Mesothelial cell of epicardium (in vitro differentiated cells): ENCODE data around the gene PDE4DIP. TPM values are rescaled to one million over a fixed set of nuclear protein-coding genes. Genes with fewer than 3 reads are reported as not detected.
A peak's percentile ranks its signal among the peaks of the same experiment; 100 is the strongest.
"Not testable (repeated sequence)": the region's sequence is repeated elsewhere in the genome, so short reads cannot be mapped to it uniquely, and the experiment has no call there.

Experiments
- DNase-seq, 2 experiments: peaks; one replicate each; pipeline ENCODE4 v3.0.0; 2021; ENCODE audit warnings: low spot score in 2 of 2; ENCODE audit not compliant: unreplicated experiment in 2 of 2
- H3K27ac Mint-ChIP-seq: 2 replicates; pipeline ENCODE4 v1.8.0; 2021; ENCODE audit warnings: mixed read lengths
- H3K27me3 Mint-ChIP-seq: 2 replicates; pipeline ENCODE4 v1.8.0; 2021; ENCODE audit warnings: low read depth, mixed read lengths
- H3K36me3 Mint-ChIP-seq: 2 replicates; pipeline ENCODE4 v1.8.0; 2021; ENCODE audit warnings: mixed read lengths
- H3K4me1 Mint-ChIP-seq: 2 replicates; pipeline ENCODE4 v1.8.0; 2021; ENCODE audit warnings: mixed read lengths
- H3K4me3 Mint-ChIP-seq: 2 replicates; pipeline ENCODE4 v1.8.0; 2021; ENCODE audit warnings: mild to moderate bottlenecking, moderate library complexity, mixed read lengths
- H3K9me3 Mint-ChIP-seq: 2 replicates; pipeline ENCODE4 v1.8.0; 2021; ENCODE audit warnings: mixed read lengths
- total RNA-seq: library from RNA; stranded (reverse); gene quantifications from 3 replicates; pipeline ENCODE4 v1.2.1, GENCODE V29; 2021

Gene PDE4DIP
- total RNA-seq, 1 donor from 2014 or later, result 46.4 TPM

DNA sequence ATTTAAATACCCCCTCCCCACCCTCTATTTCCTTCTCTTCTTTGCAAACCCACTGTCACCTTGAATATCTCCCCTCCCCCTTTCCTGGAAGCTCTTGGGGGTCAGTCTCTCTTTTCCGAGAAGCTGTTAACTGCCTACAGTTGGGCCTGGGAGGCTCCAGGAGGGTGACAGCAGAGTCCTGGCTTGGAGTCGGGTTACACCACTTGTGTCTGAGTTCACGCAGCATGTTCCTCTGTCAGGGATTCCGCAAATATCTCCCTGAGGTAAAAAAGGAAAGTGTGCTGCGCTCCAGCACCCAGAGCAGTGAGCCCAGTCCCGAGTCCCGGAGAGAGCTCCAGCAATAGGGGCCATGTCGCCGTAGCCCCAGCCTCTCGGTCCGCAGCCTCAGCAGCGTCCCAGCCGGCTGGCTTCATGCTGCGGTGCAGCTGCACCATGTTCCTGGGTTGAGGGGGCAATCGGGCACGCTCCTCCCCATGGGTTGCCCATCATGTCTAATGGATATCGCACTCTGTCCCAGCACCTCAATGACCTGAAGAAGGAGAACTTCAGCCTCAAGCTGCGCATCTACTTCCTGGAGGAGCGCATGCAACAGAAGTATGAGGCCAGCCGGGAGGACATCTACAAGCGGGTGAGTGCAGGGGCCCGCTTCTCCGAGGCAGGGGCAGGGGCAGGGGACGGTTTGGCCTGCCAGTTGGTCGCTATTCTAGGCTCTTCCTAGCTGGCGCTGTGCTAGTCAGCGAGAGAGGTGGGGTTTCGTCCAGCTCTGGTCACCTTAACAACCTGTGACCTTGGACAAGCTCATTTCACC, 45.2 kb downstream of the PDE4DIP start:
- not testable (repeated sequence) for H3K4me1 Mint-ChIP-seq, H3K27me3 Mint-ChIP-seq, H3K4me3 Mint-ChIP-seq, H3K36me3 Mint-ChIP-seq, H3K27ac Mint-ChIP-seq, H3K9me3 Mint-ChIP-seq, DNase-seq

DNA sequence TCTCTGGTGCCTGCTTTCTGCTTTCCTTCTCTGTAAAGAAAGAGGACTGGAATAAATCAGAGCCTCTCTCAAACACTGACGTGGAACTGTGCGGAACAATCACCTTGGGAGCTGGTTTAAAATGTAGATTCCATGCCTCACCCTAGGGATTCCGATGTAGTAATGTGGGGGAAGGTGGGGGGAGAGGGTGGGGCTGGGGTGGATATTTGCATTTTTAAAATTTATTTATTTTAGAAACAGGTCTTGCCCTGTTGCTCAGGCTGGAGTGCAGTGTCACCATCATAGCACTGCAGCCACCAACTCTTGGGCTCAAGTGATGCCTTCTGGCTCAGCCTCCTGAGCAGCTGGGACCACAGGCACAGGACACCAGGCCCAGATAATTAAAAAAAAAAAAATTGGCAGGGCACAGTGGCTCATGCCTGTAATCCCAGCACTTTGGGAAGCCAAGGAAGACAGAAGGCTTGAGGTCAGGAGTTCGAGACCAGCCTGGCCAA, 45.9 kb downstream of the PDE4DIP start:
- not testable (repeated sequence) for H3K4me3 Mint-ChIP-seq, H3K27me3 Mint-ChIP-seq, H3K4me1 Mint-ChIP-seq, H3K36me3 Mint-ChIP-seq, H3K27ac Mint-ChIP-seq, DNase-seq, H3K9me3 Mint-ChIP-seq

DNA sequence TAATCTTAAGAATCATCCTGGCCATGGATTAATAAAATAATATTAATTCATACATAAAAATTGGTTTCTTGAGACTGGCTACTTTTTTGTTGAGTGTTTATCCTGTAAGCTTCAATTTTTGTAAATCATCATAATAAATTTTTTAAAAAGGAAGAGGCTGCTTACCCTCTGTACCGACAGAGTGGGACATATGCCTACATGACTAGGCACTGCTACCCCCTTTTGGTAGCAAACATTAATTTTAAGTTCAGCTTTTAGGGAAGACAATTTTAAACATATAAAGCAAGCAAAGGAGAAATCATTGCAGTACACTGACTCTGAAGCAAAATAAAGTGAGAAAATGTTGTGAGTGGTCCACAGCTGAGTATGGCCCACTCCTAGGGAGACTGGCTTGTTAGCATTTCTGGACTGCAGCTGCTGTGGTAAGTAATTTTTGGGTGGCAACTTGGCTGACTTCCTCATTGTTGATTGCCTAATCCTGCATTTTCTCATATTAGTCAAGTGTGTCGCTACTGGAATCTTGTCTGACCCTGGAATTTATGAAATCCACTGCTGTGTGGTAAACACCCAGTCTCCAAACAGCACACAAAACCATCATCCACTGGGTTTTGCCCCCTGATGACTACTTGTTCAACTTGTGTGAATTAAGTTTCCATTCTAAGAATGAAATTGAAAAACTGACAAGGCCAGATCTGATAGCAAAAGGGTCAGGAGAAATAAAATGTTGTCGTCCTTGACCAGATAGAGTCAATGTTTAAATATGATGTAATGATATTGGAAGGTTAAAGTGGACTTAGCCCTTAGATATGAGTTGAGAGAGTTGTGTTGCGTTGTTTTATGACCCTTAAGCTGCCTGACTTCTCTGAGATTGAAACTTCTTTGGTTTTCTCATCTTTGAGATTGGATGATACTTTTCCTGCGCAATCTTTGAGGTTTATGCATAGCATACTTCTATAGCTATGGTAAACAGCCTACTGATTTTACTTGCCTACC, 50.4 kb downstream of the PDE4DIP start:
- not testable (repeated sequence) for H3K4me3 Mint-ChIP-seq, H3K36me3 Mint-ChIP-seq, H3K27me3 Mint-ChIP-seq, H3K4me1 Mint-ChIP-seq, H3K9me3 Mint-ChIP-seq, DNase-seq, H3K27ac Mint-ChIP-seq

DNA sequence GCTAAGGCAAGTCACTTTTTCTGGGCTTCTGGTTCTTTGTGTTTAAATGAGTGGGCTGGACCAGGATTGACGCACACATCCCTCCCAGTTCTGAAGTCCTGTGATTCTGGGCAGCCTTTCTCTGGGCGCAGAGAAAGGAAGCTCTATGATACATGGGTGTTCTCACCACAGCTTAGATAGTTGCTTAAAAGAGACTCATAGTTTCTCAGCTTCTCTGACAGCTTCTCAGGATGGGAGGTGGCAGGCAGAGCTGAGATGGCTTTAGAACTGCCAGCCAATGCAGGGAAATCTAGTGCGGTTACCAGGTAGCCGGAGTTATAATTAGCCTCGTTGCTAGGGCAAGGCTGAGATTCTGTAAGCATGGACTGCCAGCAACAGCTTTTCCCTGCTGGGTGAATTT, 55.8 kb downstream of the PDE4DIP start:
- H3K27ac Mint-ChIP-seq, DNase-seq, H3K4me1 Mint-ChIP-seq, H3K36me3 Mint-ChIP-seq, H3K9me3 Mint-ChIP-seq, H3K27me3 Mint-ChIP-seq, H3K4me3 Mint-ChIP-seq: not testable (repeated sequence)

DNA sequence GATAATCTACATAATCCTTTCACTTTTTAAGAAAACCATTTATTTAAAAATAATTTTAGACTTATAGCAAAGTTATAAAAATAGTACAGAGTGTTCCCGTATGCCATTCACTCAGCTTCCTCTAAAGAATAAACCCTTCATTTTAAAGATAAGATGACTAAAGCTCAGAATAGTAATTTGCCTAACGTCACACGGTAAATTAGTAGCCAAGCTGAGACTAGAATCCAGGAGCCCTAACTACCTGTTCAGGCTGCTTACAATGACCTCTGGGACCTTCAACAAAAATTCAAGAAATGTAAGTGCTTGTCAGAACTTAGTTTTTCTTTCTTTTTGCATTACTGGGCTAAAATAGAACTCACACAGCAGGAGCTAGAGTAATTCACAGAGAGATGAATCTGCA, 56.5 kb downstream of the PDE4DIP start:
- not testable (repeated sequence) for H3K27ac Mint-ChIP-seq, DNase-seq, H3K4me1 Mint-ChIP-seq, H3K36me3 Mint-ChIP-seq, H3K27me3 Mint-ChIP-seq, H3K9me3 Mint-ChIP-seq, H3K4me3 Mint-ChIP-seq

DNA sequence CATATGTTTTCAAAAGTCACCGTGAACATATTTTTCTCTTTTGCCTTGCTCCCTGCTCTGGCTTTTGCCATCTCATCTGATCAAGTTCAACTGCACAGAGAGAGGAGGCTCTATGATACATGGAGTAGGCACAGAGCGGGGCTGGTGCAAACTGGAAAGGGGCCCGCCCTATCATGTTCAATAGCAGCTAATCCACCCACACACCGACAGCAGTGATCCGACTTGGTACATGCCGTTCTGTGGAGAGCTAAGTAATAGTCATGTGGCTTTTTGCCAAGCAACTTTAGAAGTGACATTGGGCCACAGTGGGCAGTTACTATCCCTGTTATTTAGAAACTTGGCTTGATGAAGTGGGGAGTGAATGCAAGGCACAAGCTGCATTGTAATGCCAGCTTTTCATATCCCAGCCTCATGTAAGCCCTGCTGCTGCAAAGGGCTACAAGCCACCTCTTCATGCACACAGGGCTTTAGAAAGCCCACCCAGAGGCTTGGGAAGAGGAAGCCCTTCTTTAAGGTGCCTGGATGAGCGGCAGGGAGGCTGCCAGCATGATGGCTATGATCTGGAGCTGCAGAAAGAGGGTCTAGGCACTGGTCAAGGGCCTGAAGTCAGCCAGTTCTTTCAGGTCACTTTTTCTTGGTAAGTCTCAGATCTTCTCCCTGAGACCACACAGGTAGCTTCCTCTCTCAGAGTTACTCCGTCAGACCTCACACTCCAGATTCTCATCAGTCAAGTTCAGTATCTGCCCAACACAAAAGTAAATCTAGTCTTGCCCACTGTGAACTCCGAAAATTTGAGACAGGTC, 57.1 kb downstream of the PDE4DIP start:
- H3K36me3 Mint-ChIP-seq, H3K27ac Mint-ChIP-seq, DNase-seq, H3K9me3 Mint-ChIP-seq, H3K4me3 Mint-ChIP-seq, H3K27me3 Mint-ChIP-seq, H3K4me1 Mint-ChIP-seq: not testable (repeated sequence)

DNA sequence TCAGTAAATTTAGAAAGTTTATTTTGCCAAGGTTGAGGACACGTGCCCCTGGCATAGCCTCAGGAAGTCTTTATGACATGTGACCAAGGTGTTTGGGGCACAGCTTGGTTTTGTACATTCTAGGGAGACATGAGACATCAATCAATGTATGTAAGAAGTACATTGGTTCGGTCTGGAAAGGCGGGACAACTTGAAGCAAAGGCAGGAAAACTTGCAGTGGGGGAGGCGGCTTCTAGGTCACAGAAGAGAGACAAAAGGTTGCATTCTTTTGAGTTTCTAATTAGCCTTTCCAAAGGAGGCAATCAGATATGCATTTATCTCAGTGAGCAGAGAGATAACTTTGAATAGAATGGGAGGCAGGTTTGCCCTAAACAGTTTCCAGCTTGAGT, 57.7 kb downstream of the PDE4DIP start:
- not testable (repeated sequence) for DNase-seq, H3K4me3 Mint-ChIP-seq, H3K27me3 Mint-ChIP-seq, H3K27ac Mint-ChIP-seq, H3K4me1 Mint-ChIP-seq, H3K9me3 Mint-ChIP-seq, H3K36me3 Mint-ChIP-seq

DNA sequence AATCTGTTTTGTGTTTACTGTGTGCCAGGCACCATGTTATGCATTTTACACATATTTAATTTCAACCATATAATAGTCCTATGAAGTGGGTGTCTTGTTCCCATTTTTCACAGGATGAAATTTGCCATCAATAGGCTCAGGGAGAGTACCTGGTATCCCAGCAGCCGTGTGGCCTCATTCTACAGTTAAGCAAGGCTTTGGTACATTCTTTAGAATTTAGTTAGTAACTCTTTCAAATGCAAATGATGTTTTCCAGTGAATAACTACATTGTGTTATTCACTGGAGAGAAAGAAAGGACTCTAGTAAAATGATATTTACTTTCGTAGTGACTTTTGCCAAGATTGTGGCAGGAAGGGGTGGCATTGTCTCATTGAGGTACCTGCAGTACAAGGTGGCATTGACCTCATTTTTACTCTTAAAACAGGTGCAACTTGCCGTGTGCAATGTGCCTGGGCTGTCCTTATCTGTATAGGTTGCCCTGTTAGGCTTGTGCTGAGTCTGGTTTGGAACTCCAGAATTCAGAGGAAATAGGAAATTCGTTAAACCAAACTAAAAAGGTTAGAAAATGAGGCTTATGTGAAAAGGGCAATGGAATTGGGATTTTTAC, 65.1 kb downstream of the PDE4DIP start:
- not testable (repeated sequence) for DNase-seq, H3K36me3 Mint-ChIP-seq, H3K4me1 Mint-ChIP-seq, H3K27me3 Mint-ChIP-seq, H3K27ac Mint-ChIP-seq, H3K9me3 Mint-ChIP-seq, H3K4me3 Mint-ChIP-seq

DNA sequence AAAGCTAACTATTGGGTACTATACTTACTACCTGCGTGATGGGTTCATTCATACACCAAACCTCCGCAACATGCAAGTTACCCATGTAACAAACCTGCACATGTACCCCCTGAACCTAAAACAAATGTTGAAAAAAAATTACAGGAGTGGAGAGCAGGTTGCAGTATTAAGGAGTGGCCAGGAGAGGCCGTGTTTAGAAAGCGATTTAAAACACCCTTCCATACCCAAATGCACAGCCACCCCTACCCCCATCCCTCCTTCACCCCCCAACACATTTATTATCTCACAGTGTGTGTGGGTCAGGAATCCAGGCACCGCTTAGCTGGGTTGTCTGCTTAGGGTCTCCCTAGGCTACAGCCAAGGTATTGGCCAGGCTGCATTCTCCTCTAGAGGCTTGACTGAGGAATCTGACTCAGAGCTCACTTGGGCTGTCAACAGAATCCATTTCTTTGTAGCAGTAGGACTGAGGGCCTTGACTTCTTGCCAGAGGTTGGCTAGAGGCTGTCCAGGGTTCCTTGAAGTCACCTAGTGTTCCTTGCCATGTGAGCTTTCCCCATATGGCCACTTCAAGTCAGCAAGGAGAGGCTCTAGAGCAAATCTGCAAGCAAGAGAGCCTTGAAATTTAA, 67.2 kb downstream of the PDE4DIP start:
- not testable (repeated sequence) for H3K4me3 Mint-ChIP-seq, H3K36me3 Mint-ChIP-seq, H3K27me3 Mint-ChIP-seq, DNase-seq, H3K27ac Mint-ChIP-seq, H3K4me1 Mint-ChIP-seq, H3K9me3 Mint-ChIP-seq

DNA sequence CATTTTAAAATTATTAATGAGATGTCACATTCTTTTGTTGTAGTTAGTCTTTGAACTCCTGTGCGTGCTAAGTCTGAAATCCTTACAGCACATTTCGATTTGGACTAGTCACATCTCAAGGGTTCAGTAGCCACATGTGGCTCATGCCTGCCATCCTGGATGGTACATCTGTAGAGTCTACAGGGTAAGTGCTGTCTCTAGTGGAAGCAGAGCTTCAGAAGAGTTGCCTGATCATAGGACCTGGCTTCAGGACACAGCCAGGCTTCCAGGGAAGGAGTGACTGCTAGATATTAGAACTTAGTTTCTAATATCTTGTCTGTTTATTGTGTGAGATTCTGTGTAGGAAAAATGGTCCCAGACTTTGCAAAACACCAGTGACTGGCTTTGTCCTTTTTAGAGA, 72.0 kb downstream of the PDE4DIP start:
- not testable (repeated sequence) for H3K4me3 Mint-ChIP-seq, H3K36me3 Mint-ChIP-seq, DNase-seq, H3K27ac Mint-ChIP-seq, H3K4me1 Mint-ChIP-seq, H3K9me3 Mint-ChIP-seq, H3K27me3 Mint-ChIP-seq

DNA sequence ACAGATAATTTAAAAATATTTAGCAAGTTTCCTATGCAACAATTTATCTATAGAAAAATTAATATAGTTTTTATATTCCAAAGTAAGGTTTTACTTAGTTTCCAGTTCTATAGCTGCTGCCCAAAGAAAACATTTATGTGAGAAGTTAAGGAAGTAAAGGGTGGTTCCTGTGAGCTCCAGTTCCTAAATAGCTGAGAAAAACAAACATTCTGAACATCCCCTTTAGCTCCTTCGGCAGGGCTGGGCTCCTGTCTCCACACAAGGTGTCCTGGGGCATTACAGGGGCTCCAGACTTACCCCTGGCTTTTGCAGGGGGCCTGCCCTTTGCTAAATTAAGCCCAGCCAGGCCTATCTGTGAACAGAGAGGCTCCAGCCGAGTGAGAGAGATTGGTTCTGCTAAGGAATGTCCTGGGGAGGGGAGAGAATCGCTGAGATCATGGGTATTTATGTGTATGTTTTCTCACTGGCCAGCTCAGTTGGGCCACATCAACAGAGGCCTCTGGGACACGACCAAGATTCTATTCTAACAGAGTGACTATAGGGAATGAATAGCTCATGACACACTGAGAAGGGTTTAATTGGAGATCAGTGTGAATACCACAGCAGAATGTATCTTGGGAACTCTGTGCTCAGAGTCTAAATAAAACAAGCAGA, 72.6 kb downstream of the PDE4DIP start:
- not testable (repeated sequence) for DNase-seq, H3K36me3 Mint-ChIP-seq, H3K9me3 Mint-ChIP-seq, H3K4me3 Mint-ChIP-seq, H3K27me3 Mint-ChIP-seq, H3K4me1 Mint-ChIP-seq
- H3K27ac Mint-ChIP-seq, result peak overlapping the region; percentile 84

DNA sequence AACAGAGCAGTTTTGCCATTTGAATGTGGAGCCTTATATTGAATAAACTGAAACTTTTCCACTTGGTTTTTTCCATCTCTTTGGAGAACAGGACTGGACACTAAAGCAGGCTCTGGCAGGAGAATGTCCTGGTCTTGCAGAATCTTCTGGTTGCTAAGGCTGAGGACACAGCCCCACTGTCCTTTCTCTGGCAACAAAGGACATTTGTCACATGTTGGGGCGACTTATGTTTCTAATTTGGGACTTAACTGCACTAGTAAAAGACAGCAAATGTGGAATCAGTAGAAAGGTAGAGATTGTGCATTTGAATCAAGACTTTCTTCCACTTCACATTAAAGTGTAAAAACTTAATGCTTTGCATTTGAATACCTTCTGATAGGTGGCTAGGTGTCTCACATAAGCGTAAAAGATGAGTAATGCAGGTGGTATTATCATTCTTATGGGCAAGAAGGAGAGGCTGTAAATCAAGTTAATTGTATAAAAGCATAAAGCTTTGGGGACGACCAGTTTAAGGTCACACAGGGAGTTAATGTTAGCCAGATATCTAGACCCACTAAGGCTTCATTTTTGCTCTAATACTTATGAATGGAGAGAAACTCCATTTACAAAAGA, 74.7 kb downstream of the PDE4DIP start:
- H3K27ac Mint-ChIP-seq, H3K9me3 Mint-ChIP-seq, H3K27me3 Mint-ChIP-seq, H3K36me3 Mint-ChIP-seq, DNase-seq, H3K4me3 Mint-ChIP-seq, H3K4me1 Mint-ChIP-seq: not testable (repeated sequence)
